GM12878 (cell line): ENCODE measurements around the gene CCDC51. TPM values are rescaled to one million over a fixed set of nuclear protein-coding genes. Genes with fewer than 3 reads are reported as not detected.

Experiments used
- ATF2 ChIP-seq: IDR thresholded peaks from 2 replicates; pipeline ENCODE4 v1.6.1; 2012; ENCODE audit warnings: low read length, inconsistent platforms
- ATF7 ChIP-seq: fragments of 450-650 bp; IDR thresholded peaks from 2 replicates; pipeline ENCODE4 v1.6.1; 2016; ENCODE audit warnings: low read depth, mild to moderate bottlenecking
- CEBPB ChIP-seq, 2 experiments: fragments of 150-350 bp in 1 of 2; IDR thresholded peaks; 2 replicates each; pipeline ENCODE4 v1.6.1; 2012 to 2014; ENCODE audit warnings: low read depth in 2 of 2, low read length in 2 of 2, borderline replicate concordance in 1 of 2, inconsistent platforms in 1 of 2
- CUX1 ChIP-seq: IDR thresholded peaks from 2 replicates; pipeline ENCODE4 v1.6.1; 2012; ENCODE audit warnings: improper control_type of control experiment, low read depth, low read length; ENCODE audit not compliant: insufficient replicate concordance
- ETV6 ChIP-seq, 2 experiments: fragments of 450-650 bp in 1 of 2; IDR thresholded peaks in 1 of 2; conservative IDR thresholded peaks in 1 of 2; 2 replicates each; pipeline ENCODE4 v1.6.1; 2014; ENCODE audit warnings: antibody characterized with exemption in 1 of 2, borderline replicate concordance in 1 of 2, low read depth in 1 of 2, mild to moderate bottlenecking in 1 of 2, moderate library complexity in 1 of 2
- HSF1 ChIP-seq: fragments of 150-350 bp; IDR thresholded peaks from 2 replicates; pipeline ENCODE4 v1.6.1; 2014; ENCODE audit warnings: mild to moderate bottlenecking, low read depth, low read length
- IKZF1 ChIP-seq: fragments of 450-650 bp; conservative IDR thresholded peaks from 2 replicates; pipeline ENCODE4 v1.6.1; 2017; ENCODE audit warnings: antibody characterized with exemption, mild to moderate bottlenecking
- MEF2A ChIP-seq: IDR thresholded peaks from 2 replicates; pipeline ENCODE4 v1.6.1; 2011; ENCODE audit warnings: low read depth, mild to moderate bottlenecking, low read length, moderate library complexity; ENCODE audit not compliant: insufficient read depth
- NBN ChIP-seq: fragments of 450-650 bp; IDR thresholded peaks from 2 replicates; pipeline ENCODE4 v1.6.1; 2016
- POLR2A ChIP-seq: IDR thresholded peaks from 2 replicates; pipeline ENCODE4 v1.6.1; 2011; ENCODE audit warnings: low read depth, mild to moderate bottlenecking, low read length
- RCOR1 ChIP-seq: conservative IDR thresholded peaks from 2 replicates; pipeline ENCODE4 v1.6.1; 2012; ENCODE audit warnings: low read depth, low read length, improper control_type of control experiment
- RUNX3 ChIP-seq: IDR thresholded peaks from 2 replicates; pipeline ENCODE4 v1.6.1; 2012; ENCODE audit warnings: low read length, inconsistent platforms
- SREBF2 ChIP-seq: IDR thresholded peaks from 2 replicates; pipeline ENCODE4 v1.6.1; 2012; ENCODE audit warnings: mild to moderate bottlenecking, low read length
- TBL1XR1 ChIP-seq: IDR thresholded peaks from 2 replicates; pipeline ENCODE4 v1.6.1; 2012; ENCODE audit warnings: low read depth, low read length, improper control_type of control experiment
- ZBTB40 ChIP-seq: fragments of 450-650 bp; IDR thresholded peaks from 2 replicates; pipeline ENCODE4 v1.6.1; 2016; ENCODE audit warnings: mild to moderate bottlenecking, moderate library complexity, borderline replicate concordance
- polyA plus RNA-seq, 11 experiments: library from polyadenylated mRNA; depleted of rRNA in 4 of 11; unstranded in 6 of 11; stranded (reverse) in 5 of 11; fragments of >200 nt; fragmentation: Nextera tagmentation in 4 of 11; fragmentation: Illumina TruSeq in 1 of 11; extraction: Ambion mirVana in 4 of 11; extraction: Trizol in 1 of 11; gene quantifications; 1 replicate in 1 of 11; 2 replicates in 10 of 11; pipeline versions ENCODE4 v1.2.1 to v1.2.3, GENCODE V29; 2011 to 2016; ENCODE audit warnings: inconsistent platforms in 2 of 11, missing spikeins in 2 of 11, low read depth in 1 of 11
- total RNA-seq, 4 experiments: library from RNA; depleted of rRNA in 3 of 4; stranded (reverse); fragments of >200 nt in 3 of 4; fragmentation: Illumina TruSeq in 1 of 4; extraction: Trizol in 1 of 4; gene quantifications; 2 replicates each; pipeline versions ENCODE4 v1.2.1 to v1.2.3, GENCODE V29; 2013 to 2021
- TF ChIP-seq, protein P1 (sequence below): IDR thresholded peaks from 2 replicates; pipeline ENCODE4 v1.6.1; 2011; ENCODE audit warnings: low read depth, low read length, improper control_type of control experiment, borderline replicate concordance

Gene CCDC51
- total and polyA plus RNA-seq, 10 of the 15 experiments (the other 5 are each of a cell fraction or from before 2014, with no cell fraction given), result 10.6 to 54.9 (median 28.5) TPM

- peak; percentile 96 for TF ChIP-seq ZBTB40
- TF ChIP-seq, protein P1, sequence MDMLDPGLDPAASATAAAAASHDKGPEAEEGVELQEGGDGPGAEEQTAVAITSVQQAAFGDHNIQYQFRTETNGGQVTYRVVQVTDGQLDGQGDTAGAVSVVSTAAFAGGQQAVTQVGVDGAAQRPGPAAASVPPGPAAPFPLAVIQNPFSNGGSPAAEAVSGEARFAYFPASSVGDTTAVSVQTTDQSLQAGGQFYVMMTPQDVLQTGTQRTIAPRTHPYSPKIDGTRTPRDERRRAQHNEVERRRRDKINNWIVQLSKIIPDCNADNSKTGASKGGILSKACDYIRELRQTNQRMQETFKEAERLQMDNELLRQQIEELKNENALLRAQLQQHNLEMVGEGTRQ, result peak; percentile 28; the same call in 1 of the 2 replicates
- TF ChIP-seq RUNX3, result peak; percentile 47; the same call in 1 of the 2 replicates
- TF ChIP-seq ETV6 (conservative IDR thresholded peaks at IDR 0.05 in 1 of 2, IDR thresholded peaks at IDR 0.05 in 1 of 2; ENCODE audit: borderline replicate concordance in 1 of 2, low read depth in 1 of 2), result no peak
- peak; percentile 60; the same call in 1 of the 2 replicates for TF ChIP-seq IKZF1
- TF ChIP-seq POLR2A, result peak; percentile 97
- TF ChIP-seq CUX1, result no peak
- 0 out of 2 replicates have a peak, but pooled peaks have one; percentile 24 for TF ChIP-seq MEF2A
- TF ChIP-seq ATF7, result no peak
- TF ChIP-seq CEBPB (IDR thresholded peaks at IDR 0.05; ENCODE audit: borderline replicate concordance in 1 of 2, low read depth in 2 of 2, low read length in 2 of 2), result no peak
- TF ChIP-seq TBL1XR1, result peak; percentile 49; the same call in 1 of the 2 replicates
- TF ChIP-seq ATF2, result no peak
- TF ChIP-seq SREBF2, result no peak
- TF ChIP-seq RCOR1, result no peak
- TF ChIP-seq HSF1, result no peak
- TF ChIP-seq NBN, result peak; percentile 61; the same call in 1 of the 2 replicates
These were observed at the start of gene CCDC51, which contains the start of gene TMA7 (continued) for GRCh38 chr3:48439820-48440589.
